GM23248 (cell line): ENCODE data around the gene PROCA1.

Experiments
- EZH2 ChIP-seq: fragments of 200-600 bp; sonication (generic); IDR thresholded peaks from 2 replicates; pipeline ENCODE4 v1.6.1; 2018; ENCODE audit warnings: antibody characterized with exemption, mild to moderate bottlenecking; ENCODE audit not compliant: insufficient read depth, poor library complexity, severe bottlenecking
- EZH2phosphoT487 ChIP-seq: fragments of 200-600 bp; sonication (generic); IDR thresholded peaks from 2 replicates; pipeline ENCODE4 v1.6.1; 2018; ENCODE audit warnings: antibody characterized with exemption, moderate library complexity, mild to moderate bottlenecking, low read depth; ENCODE audit not compliant: insufficient read depth

- no peak for TF ChIP-seq EZH2
- TF ChIP-seq EZH2phosphoT487 = no peak
These were observed 27.1 kb upstream of the PROCA1 start for GRCh38 chr17:28738680-28739384.
